Measurements from ENCODE around the gene EYA2.
A peak's percentile ranks its signal among the peaks of the same experiment; 100 is the strongest.

EYA2 gene

DNA sequence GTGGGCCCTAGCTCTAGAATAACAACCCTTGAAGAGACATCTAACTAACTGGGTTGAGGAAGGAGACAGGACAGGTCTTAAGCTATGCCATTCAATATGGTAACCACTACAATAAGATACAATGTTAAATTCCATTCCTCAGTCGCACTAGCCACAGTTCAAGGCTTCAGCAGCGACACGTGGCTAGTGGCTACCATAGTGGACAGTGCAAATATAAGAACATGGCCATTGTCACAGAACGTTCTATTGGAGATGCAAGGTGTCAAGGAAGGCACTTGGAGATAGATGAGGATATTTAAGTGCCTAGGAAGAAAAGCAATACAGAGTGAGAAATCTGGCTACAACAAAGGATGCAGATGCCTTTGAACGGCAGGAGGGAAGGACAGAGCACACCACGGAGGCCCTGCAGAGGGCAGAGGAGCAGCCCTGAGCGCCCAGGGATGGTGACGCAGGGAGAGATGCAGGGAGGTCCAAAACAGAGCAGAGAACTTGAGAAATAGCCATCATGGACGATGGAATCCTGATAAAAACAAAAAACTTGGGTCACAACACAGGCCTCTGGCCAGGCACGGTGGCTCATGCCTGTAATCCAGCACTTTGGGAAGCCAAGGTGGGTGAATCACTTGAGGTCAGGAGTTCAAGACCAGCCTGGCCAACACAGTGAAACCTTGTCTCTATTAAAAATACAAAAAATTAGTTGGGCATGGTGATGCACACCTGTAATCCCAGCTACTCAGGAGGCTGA is 321.2 kb downstream of the EYA2 start:
- DNase-seq, result no peak

GRCh38 chr20:47216819-47217410 is 322.3 kb downstream of the EYA2 start:
- no peak for DNase-seq

GRCh38 chr20:47217482-47218446 is 323.1 kb downstream of the EYA2 start:
- DNase-seq, result no peak

- DNase-seq, result no peak
Measured at GRCh38 chr20:47220161-47220582, 325.5 kb downstream of the EYA2 start.

DNA sequence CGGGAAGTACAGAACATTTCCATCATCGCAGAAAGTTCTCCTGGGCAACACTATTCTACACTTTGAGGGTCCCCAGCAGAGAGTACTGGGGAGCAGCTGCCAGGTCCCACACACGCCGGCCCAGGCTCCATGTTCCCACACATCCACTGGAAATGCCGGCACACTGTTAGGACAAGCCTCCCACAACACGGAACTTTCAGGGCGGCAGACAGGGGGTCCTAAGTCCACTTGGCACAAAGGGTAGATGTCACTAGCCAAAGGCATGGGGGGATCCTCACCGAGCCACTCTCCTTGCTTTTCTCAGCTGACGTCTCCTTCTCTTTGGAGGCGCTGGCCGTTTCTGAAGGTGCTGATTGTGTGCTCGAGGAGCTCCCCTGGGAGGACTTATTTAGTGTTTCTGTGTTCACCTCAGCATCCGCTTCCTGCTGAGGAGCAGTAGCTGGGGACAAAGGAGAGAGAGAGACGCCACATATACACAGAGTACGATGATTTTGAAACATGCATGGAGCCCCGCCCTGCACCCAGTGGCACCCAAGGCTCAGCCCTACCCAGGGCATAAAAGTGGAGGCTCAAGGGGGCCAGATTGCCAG is 326.5 kb downstream of the EYA2 start:
- no peak for DNase-seq

GRCh38 chr20:47222468-47223119 is 328.0 kb downstream of the EYA2 start:
- DNase-seq, result no peak

- no peak for DNase-seq
Measured at GRCh38 chr20:47223896-47224295, 329.3 kb downstream of the EYA2 start.

DNA sequence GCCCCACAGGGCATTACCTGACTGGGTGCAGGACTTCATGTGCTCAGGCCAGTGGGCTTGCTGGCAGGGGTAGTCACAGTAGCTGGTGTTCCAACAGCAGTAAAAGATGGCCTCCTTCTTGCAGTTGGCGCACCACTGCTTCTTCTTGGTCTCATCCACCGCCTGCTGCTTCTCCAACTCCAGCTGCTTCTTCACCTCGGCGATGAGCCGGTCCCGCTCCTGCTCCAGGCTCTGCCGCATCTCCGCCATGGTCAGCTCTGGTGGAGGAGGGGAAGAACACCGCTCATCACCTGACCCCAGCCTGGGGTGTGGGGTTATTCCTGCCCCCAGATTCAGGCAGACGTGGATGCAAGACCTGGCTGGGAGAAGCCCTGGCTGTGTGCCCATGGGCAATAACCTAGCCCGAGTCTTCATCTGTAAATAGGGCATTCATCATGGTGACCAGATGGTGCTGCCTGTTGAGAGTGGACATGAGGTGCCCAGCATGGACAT is 329.7 kb downstream of the EYA2 start:
- no peak for DNase-seq

DNA sequence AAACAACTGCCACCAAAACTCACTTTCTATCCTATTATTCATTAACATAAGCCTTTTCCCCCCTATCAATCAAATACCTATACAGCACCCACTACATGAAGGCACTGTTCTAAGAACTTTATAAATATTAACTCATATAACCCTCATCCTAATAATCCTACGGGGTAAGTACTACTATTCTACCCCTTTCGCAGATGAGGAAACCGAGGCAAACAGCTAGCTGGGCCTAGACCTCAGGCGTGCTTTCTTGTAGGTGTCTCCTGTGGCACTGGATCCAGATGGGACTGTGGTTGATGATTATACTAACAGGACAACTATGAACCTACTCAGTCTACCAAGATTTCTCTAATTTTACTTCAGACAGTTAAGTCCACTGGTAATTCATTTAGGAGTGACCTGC is 330.2 kb downstream of the EYA2 start:
- DNase-seq, result no peak

DNA sequence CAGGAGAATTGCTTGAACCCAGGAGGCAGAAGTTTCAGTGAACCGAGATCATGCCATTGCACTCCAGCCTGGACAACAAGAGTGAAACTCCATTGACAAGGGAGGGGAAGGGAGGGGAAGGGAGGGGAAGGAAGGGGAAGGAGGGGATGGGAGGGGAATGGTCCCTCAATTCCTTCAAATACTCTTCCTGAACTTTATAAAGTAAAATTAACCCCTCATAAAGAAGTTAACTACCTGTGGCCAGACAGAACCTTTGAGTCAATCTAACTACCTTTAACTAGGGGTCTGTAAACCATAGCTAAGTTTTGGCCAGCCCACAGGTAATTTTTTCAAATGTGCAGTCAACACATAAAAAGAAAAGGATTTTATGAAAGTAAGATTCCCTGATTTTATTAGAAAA is 330.8 kb downstream of the EYA2 start:
- no peak for DNase-seq

GRCh38 chr20:47227119-47227518 is 332.5 kb downstream of the EYA2 start:
- DNase-seq, result no peak

DNA sequence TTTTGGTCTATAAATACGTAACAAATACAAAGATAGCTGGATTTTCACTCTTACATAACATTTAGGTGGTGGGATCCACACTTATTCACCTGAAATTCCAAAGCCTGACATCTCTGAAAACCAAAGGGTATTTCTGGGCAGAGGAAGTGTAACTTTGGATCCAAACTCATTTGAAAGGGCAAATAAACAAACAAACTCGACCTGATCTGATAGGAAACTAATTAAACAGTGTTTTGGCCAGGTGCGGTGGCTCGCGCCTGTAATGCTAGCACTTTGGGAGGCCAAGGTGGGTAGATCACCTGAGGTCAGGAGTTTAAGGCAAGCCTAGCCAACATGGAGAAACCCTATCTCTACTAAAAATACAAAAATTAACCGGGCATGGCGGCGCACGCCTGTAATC is 332.9 kb downstream of the EYA2 start:
- no peak for DNase-seq

- no peak for DNase-seq
Measured at GRCh38 chr20:47228654-47229053, 334.0 kb downstream of the EYA2 start.

DNA sequence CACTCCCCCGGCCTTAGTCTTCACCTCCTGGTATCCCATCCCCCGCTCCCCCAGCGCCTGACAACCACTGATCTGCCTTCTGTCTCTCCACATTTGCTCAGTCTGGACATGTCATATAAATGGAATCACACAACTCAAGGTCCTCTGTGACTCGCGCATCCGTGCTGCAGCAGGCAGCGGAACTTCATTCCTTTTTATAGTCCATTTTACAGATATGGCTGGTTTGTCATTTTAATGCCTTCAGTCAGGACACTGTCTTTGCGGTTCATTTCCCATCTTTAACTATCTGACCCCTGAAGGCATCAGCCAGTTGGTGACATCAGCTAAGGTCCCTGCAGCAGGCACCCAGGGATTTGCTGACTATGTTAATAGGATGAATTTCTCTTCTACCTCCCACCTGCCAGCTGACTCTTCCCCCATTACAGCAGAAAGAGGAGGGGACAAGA is 336.2 kb downstream of the EYA2 start:
- DNase-seq, result peak; percentile 58

DNA sequence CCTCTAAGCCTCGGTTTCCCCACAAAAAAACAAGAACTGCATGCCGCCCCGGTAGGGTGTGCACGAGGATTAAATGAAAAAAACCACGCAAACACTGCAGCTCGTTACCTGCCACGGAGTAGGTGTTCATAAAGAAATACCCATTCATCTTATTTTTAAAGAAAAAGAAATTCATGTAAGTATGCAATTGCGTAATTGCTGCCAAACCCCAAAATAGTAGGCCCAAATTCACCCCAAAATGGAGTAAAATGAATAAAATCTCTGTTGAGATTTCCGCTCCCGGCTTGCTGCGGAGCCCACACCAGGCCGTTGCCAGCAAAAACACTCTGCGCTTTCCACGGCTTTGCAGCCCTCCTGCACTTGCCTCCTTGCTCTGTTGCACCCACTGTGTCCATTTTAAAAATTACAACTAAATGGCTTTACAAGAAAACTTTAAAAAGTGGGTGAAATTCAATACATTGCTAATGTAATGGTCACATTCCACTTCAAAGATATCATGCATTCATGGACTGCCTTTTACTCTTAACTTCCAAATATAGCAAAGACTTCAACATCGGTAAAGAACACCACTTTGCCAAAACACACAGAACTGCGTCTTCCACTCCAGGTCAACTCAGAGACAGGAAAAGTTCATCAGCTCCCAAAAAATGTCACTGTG is 336.9 kb downstream of the EYA2 start:
- no peak for DNase-seq

DNA sequence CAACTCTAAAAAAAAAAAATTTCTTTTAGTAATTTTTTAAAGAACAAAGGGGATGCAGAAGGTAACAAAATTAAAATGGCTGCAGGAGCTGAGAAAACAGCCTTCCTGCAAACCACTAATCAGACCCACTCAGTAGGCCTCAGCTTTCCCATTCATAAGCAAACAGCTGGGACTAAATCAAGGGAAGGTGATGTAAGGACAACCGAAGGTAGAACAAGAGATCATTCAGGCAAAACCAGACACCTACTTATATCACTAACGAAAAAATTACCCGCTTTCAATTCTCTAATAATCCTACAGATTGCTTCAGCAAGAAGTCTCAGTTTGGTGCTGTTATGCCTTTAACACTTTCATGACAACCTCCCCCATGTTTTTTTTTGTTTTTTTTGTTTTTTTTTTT is 337.9 kb downstream of the EYA2 start:
- no peak for DNase-seq

GRCh38 chr20:47233333-47234188 is 338.9 kb downstream of the EYA2 start:
- DNase-seq, result no peak

DNA sequence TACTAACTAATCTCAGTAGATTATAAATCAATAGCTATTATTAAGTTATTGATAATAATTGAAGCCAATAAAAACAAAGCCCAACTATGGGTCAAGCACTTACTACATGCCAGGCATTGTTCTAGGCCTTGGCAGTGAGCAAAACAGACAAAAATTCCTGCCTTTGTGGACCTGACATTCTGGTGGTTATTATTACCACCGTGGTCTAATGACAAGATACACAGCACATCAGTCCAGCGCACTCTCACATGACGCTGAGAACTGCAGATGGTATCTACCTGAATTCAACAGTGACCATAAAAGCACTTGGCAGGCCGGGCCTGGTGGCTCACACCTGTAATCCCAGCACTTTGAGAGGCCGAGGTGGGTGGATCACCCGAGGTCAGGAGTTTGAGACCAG is 340.5 kb downstream of the EYA2 start:
- DNase-seq, result no peak

DNA sequence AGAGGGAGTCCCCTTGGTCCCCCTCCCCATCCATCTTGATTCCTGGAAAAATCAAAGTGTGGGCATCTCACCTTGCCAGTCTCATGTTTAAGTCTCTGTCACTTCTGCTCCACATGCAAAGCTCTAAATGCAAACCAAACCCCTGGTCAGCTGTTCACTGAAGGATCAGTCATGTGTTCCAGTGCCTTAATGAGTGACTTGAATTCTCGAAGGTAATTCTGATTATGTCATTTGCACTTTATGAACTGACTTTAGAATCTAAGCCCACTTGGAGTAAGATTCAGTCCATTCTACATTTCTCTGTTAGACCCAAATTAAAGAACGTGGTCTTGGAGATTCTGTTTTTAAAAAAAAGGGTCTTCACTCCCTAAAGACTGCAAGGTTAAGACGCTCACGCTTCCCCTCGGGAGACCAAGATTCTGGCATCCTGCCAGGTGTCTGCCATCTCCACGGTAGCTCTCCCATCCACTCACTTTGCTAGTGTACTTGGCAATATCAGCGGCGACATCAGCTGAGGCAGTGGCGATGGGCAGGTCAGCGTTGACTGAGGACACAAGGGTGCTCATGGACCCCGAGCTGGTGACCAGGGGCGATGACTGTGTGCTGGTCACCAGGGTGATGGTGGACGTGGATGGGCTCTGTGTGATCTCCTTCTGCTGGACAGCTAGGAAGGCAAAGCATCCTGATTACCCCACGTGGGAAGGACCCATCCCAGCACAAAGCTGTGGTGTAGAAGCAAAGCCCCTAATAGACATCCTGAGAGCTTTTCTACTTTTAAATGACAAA is 341.4 kb downstream of the EYA2 start:
- no peak for DNase-seq

DNA sequence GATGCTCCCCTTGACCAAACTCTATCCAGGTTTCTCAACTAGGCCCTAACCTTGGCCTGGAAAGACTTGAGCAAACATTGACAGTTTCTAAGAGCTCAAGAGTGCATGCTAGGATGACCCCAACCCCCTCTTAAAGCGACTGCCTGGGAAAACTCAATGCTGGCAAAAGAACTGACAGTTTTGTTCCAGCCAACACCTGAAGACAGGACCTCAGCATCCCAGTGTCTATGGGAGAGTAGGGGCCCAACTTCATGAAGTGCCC is 341.9 kb downstream of the EYA2 start:
- DNase-seq, result no peak
